Measurements from ENCODE around the gene OCA2. TPM values are rescaled to one million over a fixed set of nuclear protein-coding genes. Genes with fewer than 3 reads are reported as not detected.

The OCA2 gene
- total RNA-seq, 3 donors from 2014 or later (not counting 1 experiment from before 2014, with no cell fraction given): 0.35 to 1.5 (median 0.56) TPM

GRCh38 chr15:27805261-27806220 is 293.6 kb downstream of the OCA2 start:
- ATAC-seq: no peak
- Mint-ChIP-seq H3K27ac (no peak overlapping the region), H3K4me1 (no peaks in the 10 kb centered on the region), H3K4me3 (no peak overlapping the region), H3K36me3 (no peaks in the 10 kb centered on the region), H3K27me3 (ENCODE audit: low read depth in 2 of 2) (no peaks in the 10 kb centered on the region), H3K9me3 (peaks cover 2 to 5% of the 10 kb centered on the region in 2 donors)
- intact Hi-C loops (cut with micrococcal nuclease): no loop called here
- Histone ChIP-seq H3K4me1 (ENCODE audit: control insufficient read depth, insufficient read depth, low read length) (no peaks in the 10 kb centered on the region), H3K27me3 (ENCODE audit: control insufficient read depth, insufficient read depth, low read length) (no peaks in the 10 kb centered on the region), H3K36me3 (ENCODE audit: control insufficient read depth, insufficient read depth, low read length) (no peaks in the 10 kb centered on the region), H3K27ac (ENCODE audit: low read length) (no peak overlapping the region), H3K9me3 (ENCODE audit: control insufficient read depth, insufficient read depth, low read length) (peaks cover 16% of the 10 kb centered on the region), H3K4me3 (ENCODE audit: low read length) (no peak overlapping the region)
- WGBS (ENCODE audit: insufficient coverage): 94% methylated on average over 54 of the region's 54 CpGs
- TF ChIP-seq, protein P1, sequence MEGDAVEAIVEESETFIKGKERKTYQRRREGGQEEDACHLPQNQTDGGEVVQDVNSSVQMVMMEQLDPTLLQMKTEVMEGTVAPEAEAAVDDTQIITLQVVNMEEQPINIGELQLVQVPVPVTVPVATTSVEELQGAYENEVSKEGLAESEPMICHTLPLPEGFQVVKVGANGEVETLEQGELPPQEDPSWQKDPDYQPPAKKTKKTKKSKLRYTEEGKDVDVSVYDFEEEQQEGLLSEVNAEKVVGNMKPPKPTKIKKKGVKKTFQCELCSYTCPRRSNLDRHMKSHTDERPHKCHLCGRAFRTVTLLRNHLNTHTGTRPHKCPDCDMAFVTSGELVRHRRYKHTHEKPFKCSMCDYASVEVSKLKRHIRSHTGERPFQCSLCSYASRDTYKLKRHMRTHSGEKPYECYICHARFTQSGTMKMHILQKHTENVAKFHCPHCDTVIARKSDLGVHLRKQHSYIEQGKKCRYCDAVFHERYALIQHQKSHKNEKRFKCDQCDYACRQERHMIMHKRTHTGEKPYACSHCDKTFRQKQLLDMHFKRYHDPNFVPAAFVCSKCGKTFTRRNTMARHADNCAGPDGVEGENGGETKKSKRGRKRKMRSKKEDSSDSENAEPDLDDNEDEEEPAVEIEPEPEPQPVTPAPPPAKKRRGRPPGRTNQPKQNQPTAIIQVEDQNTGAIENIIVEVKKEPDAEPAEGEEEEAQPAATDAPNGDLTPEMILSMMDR (IDR thresholded peaks at IDR 0.05): no peak
- no peak for DNase-seq

GRCh38 chr15:27804569-27805260 is 294.4 kb downstream of the OCA2 start:
- Mint-ChIP-seq H3K4me3 (no peak overlapping the region), H3K27me3 (ENCODE audit: low read depth in 2 of 2) (no peaks in the 10 kb centered on the region), H3K27ac (no peak overlapping the region), H3K36me3 (no peaks in the 10 kb centered on the region), H3K4me1 (no peaks in the 10 kb centered on the region), H3K9me3 (peaks cover 6 to 7% of the 10 kb centered on the region in 2 donors)
- H3K4me1 ChIP-seq (ENCODE audit: control insufficient read depth, insufficient read depth, low read length): no peaks in the 10 kb centered on the region
- intact Hi-C loops (cut with micrococcal nuclease): no loop called here
- peaks cover 16% of the 10 kb centered on the region for H3K9me3 ChIP-seq (ENCODE audit: control insufficient read depth, insufficient read depth, low read length)
- TF ChIP-seq, protein P1 (IDR thresholded peaks at IDR 0.05): no peak
- H3K36me3 ChIP-seq (ENCODE audit: control insufficient read depth, insufficient read depth, low read length): no peaks in the 10 kb centered on the region
- no peak overlapping the region for H3K27ac ChIP-seq (ENCODE audit: low read length)
- H3K4me3 ChIP-seq (ENCODE audit: low read length): no peak overlapping the region
- ATAC-seq: no peak
- no peak for DNase-seq
- WGBS (ENCODE audit: insufficient coverage): 92% methylated on average over 30 of the region's 30 CpGs
- H3K27me3 ChIP-seq (ENCODE audit: control insufficient read depth, insufficient read depth, low read length): no peaks in the 10 kb centered on the region

DNA sequence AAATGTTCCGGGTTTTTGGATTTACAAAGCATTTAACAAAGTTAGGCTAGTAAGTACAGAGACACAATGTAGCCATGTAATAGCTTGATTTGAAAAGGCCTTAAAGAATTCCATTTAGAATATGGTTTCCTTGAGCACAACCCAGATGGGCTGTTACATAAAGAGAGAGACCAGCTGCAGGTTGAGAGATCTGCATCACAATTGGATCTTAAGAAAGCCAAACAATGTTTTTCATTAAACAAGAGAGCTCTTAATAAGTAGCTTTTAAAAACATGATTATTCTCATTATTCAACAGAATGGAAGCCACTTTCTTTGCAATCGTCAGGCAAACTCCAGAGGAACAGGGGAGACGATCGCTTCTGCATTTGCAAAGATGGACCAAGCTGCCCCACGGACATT is 300.3 kb downstream of the OCA2 start:
- Mint-ChIP-seq H3K36me3 (no peaks in the 10 kb centered on the region), H3K27me3 (ENCODE audit: low read depth in 2 of 2) (no peaks in the 10 kb centered on the region), H3K9me3 (peaks cover 4 to 13% of the 10 kb centered on the region in 2 donors), H3K4me1 (no peaks in the 10 kb centered on the region), H3K27ac (no peak overlapping the region), H3K4me3 (no peak overlapping the region)
- Histone ChIP-seq H3K4me3 (ENCODE audit: low read length) (no peak overlapping the region), H3K36me3 (ENCODE audit: control insufficient read depth, insufficient read depth, low read length) (no peaks in the 10 kb centered on the region), H3K27ac (ENCODE audit: low read length) (no peak overlapping the region), H3K27me3 (ENCODE audit: control insufficient read depth, insufficient read depth, low read length) (no peaks in the 10 kb centered on the region), H3K9me3 (ENCODE audit: control insufficient read depth, insufficient read depth, low read length) (peaks cover 5% of the 10 kb centered on the region), H3K4me1 (ENCODE audit: control insufficient read depth, insufficient read depth, low read length) (no peaks in the 10 kb centered on the region)
- DNase-seq: no peak
- 81% methylated on average over 5 of the region's 5 CpGs for WGBS (ENCODE audit: insufficient coverage)
- TF ChIP-seq, protein P1 (IDR thresholded peaks at IDR 0.05): no peak
- ATAC-seq: no peak
- intact Hi-C loops (cut with micrococcal nuclease): no loop called here
